HG02870 (cell line): Measurements from ENCODE around the gene MYO1D.

Experiments
- ATAC-seq: cut with Tn5 transposase; IDR thresholded peaks from one replicate; pipeline ENCODE4 v1.9.1; 2021; ENCODE audit warnings: mild to moderate bottlenecking, moderate library complexity; ENCODE audit not compliant: unreplicated experiment

The MYO1D gene

DNA sequence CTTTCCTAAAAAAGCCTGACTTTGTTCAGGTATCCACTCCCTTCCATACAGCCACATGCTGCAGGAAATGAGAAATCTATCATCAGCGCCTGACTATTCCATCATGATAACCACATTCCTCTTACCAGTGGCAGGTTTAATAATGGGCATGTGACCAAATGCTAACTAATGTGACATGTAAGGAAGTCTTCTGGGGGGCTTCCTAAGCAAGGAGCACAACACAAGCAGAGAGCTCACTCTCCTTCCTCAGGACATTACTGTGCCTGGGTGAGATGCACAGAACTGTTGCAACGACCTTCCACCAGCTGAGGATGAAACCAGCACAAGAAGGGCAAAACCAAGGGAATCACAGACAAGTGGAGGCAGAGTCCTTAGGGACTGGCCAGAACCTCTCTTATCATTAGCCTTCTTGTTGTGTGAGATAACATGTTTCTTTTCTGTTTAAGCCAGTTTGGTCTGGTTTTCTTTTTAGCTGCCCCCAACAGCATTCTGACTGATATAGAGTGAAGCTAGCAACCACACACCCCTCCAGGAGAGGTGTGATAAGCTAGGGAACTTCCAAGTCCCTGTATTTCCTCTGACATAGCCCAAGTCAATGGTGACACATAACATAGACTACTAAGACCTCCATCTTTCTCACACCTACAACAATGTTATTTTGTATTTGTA, 16.9 kb downstream of the MYO1D start:
- no peak for ATAC-seq

DNA sequence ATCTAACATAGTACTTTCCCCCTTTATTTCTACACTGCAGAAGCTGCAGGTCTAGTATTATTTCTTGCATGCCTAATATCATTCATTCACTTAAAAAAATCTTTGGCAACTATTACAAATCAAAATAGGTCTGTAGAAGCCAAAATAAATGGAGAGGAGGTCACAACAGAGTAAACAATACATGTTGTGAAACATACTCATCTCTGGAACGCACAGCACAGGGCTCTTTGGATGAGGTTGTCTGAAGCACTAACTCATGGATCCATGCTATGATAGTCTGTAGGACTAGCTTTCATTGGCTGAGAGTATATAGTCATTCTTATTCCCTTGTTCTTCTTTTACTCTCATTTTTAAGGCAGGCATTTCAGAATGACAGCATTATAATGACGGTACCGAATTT, 21.3 kb downstream of the MYO1D start:
- ATAC-seq, result no peak

DNA sequence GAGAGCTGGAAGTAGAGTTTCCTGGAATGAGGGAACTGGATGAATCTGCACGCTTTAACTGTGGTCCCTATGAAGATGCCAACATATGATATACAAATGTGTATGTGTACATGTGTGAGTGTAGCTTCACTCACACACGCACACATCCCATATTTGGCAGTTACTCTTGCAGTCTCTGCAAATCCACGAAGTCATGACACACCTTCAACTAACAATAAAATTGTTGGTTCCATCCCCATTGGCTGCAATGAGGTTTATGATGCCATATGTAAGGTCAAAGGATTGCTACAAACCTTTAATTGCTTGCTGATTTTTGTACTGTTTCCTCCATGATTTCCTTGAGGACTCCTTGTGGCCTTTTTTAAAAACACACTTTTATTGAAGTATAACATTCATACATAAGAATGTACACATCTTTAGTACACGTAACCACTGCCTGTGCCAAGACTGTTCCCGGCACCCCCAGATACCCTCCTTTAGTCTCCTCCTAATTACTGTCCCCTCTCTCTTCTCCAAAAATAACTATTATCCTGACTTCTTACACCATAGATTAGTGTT, 22.0 kb downstream of the MYO1D start:
- ATAC-seq, result no peak

DNA sequence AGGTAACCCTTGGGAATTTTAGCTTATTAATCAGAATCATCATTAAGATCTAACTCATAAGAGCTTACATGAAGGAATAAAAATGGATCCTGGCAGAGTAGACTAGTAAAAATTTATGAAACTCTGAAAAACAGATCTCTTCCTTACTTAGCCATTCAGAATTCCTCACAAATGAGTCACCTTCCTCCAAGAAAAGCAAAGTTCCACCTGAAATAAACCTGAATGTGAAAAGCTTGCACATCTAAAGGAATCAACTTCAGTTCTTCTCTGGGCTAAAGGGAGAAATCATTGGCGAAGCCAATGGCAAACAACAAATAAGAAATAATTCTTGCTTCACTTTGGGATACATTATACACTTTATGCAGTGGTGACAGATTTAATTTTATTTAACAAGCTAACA, 22.7 kb downstream of the MYO1D start:
- no peak for ATAC-seq

DNA sequence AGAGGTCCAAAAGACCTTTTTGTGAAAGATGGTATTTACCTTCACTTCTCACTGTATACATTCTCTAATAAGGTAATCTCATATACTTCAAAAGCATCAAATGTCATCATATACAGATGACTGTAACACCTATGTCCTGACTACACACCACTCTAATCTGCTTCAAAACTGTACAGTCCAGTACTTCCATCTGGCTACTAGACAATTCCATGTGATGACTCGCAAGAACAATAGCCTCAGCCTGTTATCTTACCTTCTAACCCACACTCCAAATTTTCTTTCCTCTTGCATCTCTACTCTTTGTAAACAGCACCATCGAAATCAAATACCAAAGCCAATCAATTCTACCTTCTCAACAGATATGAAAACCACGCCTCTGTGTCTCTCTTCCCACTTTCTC, 24.1 kb downstream of the MYO1D start:
- ATAC-seq, result no peak

DNA sequence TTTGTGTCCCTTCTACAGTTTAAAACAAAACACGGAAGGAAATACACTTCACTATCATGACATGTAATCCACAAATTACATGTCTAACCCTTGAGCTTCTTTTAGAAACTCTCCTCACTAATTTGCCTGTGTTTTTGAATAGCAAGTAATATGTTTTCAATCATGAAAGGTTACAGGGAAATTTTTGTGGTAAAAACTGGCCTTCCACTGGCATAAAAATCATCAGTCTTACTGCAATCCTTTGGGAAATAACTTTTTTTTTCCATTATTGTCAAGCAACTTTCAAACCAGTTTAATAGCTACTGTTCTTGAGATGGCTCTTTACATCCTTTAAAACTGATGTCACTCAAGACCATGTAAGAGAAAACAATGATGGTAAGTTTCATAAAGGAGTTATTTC, 27.0 kb downstream of the MYO1D start:
- ATAC-seq, result no peak

DNA sequence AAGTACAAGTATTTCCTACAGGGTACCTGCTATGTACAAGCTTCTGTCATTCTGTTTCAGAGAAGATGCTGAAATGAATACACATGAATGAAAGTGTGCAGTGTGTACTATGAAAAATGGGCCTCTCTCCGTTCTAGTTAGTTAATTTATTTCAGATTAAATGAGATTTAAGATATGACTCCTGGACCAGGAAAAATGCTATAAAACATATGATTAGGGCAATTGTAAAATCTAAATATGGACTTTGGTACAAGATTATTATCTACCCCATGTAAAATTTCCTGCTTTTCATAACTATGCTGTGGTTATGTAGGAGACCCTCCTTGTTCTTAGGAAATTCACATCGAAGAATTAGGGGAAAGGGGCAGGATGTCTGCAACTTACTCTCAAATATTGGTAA, 28.9 kb downstream of the MYO1D start:
- ATAC-seq, result no peak

DNA sequence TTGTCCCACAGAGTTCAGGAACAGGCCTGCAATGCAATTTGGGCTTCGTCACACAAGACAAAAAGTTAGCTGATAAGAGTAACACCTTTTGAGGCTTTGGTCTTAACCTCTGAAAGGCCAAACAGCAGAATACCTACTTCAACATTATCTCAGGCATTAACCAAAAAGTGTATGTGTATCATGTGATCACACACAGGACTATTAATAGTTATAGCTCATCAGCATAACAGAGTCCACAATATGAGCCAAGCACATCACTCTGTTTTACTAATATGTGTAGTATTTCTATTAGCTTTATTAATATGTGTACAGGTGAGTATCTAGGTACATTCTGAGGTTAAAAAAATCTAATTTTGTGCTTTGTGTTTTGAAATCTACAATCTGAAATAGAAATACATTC, 30.8 kb downstream of the MYO1D start:
- no peak for ATAC-seq

DNA sequence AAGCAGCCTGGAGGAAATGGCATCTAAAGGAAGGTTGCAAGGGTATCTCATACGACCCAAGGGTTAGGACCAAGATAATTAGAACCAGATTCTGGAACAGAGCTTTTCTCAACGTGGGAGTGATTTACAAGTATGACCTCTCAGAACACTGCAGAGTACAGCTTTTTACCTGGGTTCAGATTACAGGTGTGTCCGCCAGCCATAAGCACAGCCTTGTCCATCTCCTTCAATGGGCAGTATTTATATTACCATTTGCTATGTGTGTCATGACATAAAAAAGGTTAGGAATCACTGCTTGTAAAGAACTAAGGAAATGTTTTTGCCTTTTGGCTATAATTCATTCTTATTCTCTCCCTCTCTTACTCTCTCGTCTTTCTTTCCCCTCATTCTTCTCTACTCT, 36.7 kb downstream of the MYO1D start:
- ATAC-seq, result no peak

DNA sequence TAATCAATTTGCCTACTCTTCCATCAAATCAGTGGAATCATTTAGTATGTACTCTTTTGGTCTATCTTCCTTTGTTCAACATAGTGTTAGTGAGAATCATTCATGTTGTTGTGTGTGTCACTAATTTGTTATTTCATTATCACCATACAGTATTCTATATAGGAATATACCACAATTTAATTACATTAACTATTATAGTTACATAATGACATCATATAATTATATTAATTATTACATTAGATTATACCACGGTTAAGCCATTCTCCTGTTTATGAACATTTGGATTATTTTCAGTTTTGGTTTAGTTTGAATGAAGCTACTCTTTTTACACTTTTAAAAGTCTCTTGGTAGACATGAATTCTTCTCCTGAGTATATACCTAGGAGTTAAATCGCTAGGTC, 40.4 kb downstream of the MYO1D start:
- ATAC-seq, result no peak

DNA sequence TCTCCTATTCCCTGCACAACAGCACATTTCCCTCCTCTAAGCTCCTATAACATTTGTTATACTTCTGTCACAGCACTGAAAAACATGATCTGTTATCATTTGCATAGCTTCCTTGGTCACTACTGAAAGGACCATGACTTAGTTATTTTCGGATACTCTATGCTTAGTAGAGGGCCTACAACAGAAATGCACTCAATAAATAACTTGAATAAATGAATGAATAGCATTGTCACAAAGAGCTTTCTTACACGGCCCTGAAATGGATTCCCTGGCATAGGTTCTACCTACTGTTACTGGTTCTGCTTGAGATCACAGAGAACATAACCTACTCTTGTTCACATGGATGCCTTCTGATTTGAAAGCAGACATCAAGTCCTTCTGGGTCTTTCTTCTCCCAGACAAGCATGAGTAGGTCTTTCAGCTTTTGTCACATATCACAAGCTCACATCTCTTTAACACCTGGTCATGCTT, 41.6 kb downstream of the MYO1D start:
- ATAC-seq, result peak; percentile 59

DNA sequence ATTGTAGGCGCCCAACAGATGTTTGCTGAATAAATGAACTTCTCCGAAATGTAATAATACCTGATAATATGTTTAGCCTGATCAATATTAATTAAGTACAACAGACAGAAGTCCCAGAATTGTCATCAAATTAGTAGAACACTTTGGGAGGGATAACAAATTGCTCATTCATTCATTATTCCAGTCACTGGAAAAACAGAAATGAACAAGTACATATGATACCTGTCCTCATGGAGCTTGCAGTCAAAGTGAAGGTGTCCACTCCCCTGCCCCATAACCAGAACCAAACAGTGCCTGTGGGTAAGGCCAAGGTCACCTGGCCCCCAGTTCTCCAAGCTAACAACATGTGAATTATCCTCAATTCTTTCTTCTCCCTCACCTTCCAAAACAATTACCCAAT, 42.8 kb downstream of the MYO1D start:
- no peak for ATAC-seq

DNA sequence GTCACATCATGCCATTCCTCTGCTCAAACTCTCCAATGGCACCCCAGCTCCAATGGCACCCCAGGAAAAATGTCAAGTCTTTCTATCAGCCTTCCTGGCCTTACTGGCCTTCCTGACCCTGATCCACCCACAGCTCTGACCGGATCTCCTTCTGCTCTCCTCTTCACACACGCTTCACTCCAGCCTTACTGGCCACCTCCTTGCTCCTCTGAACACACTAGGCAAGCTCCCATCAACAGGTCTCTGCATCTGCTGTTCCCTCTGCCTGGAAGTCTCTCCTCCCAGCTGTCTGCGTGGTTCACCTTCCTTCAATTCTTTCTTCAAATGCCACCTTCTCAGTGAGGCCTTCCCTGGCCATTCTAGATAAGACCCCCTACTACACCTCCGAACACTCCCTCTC, 43.4 kb downstream of the MYO1D start:
- ATAC-seq, result no peak

DNA sequence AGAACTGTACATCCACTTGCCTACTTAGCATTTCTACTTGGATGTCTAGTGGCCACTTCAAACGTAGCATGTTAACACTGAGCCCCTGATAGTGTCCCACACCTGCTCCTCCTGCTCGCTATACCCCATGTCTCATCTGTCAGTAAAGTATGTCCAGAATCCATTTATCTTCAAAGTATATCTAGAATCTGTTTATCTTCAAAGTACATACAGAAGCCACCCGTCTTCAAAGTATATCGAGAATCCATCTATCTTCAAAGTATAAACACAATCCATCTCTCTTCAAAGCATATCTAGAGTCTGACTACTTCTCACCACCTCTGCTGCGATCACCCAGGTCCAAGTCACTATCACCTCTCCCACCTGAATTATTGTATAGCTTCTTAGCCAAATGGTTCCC, 43.8 kb downstream of the MYO1D start:
- no peak for ATAC-seq

DNA sequence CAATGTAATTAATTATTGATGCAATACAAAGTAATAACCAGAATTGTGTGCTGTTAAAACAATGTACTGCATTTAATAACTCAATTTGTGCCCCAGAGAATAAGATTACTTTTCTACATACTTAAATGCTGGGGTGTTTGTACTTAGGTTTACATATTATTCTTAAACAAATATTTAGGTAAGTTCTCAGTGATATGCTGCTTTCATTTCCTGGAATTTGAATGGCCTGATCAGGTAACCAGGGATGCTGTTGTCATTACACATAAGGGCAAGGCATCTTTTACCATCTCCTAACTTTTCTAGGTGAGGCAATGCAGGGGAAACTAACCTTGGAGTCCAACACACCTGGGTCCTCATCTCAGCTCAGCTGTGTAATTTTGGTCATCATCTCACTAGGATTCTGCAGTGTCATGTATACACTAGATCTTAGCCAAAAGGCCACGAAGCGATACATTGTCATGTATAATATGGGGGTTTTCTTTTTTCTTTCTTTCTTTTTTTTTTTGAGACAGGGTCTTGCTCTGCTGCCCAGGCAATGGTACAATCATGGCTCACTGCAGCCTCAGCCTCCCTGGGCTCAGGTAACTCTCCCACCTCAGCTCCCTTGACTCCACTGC, 45.2 kb downstream of the MYO1D start:
- ATAC-seq, result no peak

DNA sequence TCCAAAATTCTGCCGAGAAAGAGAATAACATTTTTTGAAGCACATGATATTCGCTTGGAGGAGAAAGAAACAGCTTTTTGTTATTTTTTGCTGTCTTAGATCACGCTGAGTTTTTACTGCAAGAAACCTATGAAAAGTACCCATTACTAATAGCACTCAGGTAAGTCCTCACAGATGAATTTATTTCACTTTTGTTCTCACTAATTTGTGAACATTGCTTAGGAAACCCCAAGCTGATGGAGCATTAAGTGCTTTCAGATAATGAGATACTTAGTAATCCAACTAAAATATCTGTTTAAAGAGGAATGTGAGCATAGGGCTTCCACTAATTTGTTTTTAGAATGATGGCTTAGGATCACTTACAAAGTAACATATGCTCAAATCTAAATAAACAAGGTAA, 45.7 kb downstream of the MYO1D start:
- ATAC-seq, result no peak

DNA sequence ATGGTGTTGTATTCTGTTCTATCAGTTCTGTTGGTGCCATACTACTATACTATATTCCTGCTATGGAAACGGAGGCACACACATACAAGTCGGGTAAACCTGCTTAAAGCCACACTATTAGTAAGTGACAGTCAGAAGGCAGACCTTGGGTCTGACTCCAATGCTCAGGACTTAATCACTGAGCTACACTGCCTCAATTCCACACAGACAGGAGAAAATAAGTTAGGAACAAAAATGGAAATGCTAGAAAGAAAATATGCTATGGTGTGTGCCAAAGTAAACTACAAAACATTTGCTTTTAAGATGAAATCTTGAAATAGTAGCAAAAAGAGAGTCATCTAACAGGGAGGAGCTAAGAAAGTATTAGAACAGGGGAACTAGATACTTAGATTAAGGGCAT, 48.1 kb downstream of the MYO1D start:
- ATAC-seq, result peak; percentile 4

DNA sequence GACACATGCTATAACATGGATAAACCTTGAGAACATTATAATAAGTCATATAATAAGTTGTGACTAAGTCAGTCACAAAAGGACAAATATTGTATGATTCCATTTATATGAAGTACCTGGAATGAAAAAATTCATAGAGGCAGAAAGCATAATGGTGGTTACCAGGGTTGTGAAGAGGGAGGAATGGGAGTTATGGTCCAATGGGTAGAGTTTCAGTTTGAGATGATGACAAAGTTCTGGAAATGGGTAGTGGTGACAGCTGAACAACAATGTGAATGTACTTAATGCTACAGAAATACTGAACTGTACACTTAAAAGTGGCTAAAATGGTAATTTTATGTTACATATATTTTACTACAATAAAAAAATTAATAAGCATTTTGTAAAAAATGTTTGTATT, 49.7 kb downstream of the MYO1D start:
- no peak for ATAC-seq

DNA sequence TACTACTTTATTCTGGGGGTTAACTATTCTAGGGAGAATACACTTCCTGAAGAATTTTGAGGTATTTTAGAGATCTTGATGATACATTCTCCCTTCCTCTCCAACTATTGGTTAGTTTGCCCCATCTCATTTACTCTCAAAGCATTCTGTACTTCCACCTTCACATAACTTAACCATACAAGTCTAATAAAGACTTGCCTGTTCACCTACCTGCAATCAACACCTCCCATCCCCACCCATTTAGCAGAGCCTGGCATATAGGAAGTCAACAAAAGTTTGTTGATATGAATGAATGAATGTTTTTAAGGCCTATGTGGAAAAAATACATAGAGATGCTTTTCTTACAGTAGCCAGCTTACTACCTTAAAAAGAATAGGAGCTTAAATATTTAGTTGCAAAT, 50.8 kb downstream of the MYO1D start:
- no peak for ATAC-seq

DNA sequence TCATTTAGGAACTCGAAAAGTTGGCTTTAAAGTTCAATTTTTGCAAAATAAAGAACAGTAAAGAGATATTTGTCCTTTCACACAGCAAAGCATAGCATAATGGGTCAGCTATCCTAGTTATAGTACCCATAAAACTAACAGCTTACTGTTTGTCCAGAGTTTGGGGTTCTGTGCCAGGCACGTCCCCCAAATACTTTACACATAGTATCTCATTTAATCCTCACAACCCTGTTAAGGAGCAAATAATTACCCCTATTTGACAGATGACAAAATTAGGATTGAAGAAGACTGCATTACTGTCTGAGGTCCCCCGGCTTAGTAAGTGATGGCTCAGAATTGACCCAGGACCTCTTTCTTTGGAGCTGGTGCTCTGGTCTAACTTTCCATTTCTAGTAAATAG, 52.6 kb downstream of the MYO1D start:
- no peak for ATAC-seq

DNA sequence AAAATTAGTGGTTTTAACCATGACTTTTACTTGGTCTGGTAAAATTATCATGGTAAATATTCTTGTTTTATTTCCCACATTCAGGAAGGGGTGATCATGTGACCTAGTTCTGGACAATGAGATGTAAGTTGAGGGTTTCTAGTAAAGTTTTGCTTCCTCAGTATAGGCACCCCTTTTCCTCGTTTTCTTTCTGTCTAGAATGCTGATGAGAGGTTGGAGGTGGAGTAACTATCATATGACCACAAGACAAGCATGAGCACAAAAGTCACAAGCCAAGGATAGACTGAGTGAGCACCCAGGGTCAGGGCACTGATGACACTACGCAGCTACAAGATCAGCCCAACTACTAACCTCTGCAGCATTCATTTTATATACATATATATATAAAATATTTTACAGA, 53.9 kb downstream of the MYO1D start:
- no peak for ATAC-seq
